Type B pancreatic cell (in vitro differentiated cells): ENCODE measurements around the gene CRTC1. TPM values are rescaled to one million over a fixed set of nuclear protein-coding genes. Genes with fewer than 3 reads are reported as not detected.

Source experiments
- DNase-seq: peaks from one replicate; pipeline ENCODE4 v3.0.0; 2021; ENCODE audit warnings: mixed read lengths; ENCODE audit not compliant: unreplicated experiment; ENCODE audit errors: extremely low spot score
- H3K27ac Mint-ChIP-seq: 2 replicates; pipeline ENCODE4 v1.8.0; 2021; ENCODE audit warnings: mild to moderate bottlenecking, mixed read lengths
- H3K27me3 Mint-ChIP-seq: 2 replicates; pipeline ENCODE4 v1.8.0; 2021; ENCODE audit warnings: mixed read lengths
- H3K36me3 Mint-ChIP-seq: 2 replicates; pipeline ENCODE4 v1.8.0; 2021; ENCODE audit warnings: mixed read lengths
- H3K4me1 Mint-ChIP-seq: one replicate; pipeline ENCODE4 v1.8.0; 2021; ENCODE audit warnings: mixed read lengths; ENCODE audit not compliant: unreplicated experiment
- H3K4me3 Mint-ChIP-seq: 2 replicates; pipeline ENCODE4 v1.8.0; 2021; ENCODE audit warnings: mild to moderate bottlenecking, mixed read lengths
- H3K9me3 Mint-ChIP-seq: 2 replicates; pipeline ENCODE4 v1.8.0; 2021; ENCODE audit warnings: mixed read lengths
- total RNA-seq: library from RNA; stranded (reverse); gene quantifications from 2 replicates; pipeline ENCODE4 v1.2.1, GENCODE V29; 2021; ENCODE audit warnings: low replicate concordance
- TF ChIP-seq, protein P1 (sequence below): fragments of 200-600 bp; sonication (generic); conservative IDR thresholded peaks from 2 replicates; pipeline ENCODE4 v1.5.0; 2021; ENCODE audit warnings: antibody characterized with exemption, mild to moderate bottlenecking

CRTC1 gene
- total RNA-seq, 1 donor from 2014 or later: 20.2 TPM

DNA sequence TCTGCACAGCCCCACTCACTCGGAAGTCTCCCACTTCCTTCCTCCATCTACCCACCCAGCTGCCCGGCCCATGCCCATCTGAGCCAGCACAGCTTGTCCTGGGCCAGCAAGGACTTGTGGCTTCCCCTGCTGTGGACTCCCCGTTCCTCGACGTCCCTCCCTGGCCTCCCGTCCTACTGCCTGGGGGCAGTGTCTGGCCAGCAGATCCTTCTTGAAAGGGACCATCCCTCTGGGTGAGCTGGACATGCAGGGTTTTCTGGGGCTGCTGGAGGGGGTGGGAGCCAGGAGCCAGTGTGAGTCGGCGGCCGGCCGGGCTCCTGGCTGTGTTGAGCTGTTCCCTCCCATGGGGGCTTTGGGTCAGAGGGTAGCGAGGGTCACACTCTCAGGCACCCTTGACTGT is 26.7 kb downstream of the CRTC1 start:
- Mint-ChIP-seq H3K27ac (no peak overlapping the region), H3K27me3 (no peaks in the 10 kb centered on the region), H3K36me3 (no peaks in the 10 kb centered on the region), H3K4me1 (peaks cover 5% of the 10 kb centered on the region), H3K9me3 (no peaks in the 10 kb centered on the region), H3K4me3 (no peak overlapping the region)
- TF ChIP-seq, protein P1, sequence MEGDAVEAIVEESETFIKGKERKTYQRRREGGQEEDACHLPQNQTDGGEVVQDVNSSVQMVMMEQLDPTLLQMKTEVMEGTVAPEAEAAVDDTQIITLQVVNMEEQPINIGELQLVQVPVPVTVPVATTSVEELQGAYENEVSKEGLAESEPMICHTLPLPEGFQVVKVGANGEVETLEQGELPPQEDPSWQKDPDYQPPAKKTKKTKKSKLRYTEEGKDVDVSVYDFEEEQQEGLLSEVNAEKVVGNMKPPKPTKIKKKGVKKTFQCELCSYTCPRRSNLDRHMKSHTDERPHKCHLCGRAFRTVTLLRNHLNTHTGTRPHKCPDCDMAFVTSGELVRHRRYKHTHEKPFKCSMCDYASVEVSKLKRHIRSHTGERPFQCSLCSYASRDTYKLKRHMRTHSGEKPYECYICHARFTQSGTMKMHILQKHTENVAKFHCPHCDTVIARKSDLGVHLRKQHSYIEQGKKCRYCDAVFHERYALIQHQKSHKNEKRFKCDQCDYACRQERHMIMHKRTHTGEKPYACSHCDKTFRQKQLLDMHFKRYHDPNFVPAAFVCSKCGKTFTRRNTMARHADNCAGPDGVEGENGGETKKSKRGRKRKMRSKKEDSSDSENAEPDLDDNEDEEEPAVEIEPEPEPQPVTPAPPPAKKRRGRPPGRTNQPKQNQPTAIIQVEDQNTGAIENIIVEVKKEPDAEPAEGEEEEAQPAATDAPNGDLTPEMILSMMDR: no peak
- DNase-seq: no peak

DNA sequence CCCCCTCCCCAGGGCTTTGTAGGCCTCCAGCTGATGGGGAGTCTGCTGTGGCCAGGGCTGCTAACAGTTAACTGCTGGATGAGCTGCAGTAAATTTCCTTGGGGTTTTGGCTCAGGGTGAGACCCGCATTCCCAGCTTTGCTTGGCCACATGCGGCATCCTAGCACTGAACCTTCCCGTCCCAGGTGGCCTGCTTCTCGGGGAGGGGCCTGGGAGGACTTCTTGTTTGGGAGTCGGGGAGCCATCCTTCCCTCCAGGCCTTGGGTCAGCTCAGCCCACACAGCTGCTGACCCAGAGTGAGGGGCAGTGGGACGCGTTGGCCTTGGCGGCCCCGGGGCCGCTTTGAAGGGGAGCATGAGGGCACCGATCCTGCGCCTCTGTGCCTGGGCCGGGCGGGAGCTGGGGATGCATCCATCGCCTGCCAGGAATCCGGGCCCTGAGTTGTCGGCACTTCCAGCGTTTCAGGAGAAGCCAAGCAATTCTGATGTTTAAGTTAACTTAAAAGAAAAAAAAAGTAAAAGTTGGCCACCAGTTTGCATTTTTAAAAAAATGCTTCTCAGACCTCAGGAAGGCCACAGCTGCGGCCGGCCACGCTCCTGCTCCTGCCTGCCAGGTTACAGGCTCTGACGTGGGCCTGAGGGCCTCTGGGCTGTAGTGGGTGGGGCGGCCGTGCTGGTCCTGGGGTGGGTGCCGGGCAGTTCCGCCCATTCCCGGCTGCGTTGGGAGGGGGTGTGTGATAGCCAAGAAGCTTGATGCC is 27.7 kb downstream of the CRTC1 start:
- no peaks in the 10 kb centered on the region for H3K9me3 Mint-ChIP-seq
- H3K4me3 Mint-ChIP-seq: no peak overlapping the region
- no peak overlapping the region for H3K27ac Mint-ChIP-seq
- no peaks in the 10 kb centered on the region for H3K27me3 Mint-ChIP-seq
- TF ChIP-seq, protein P1: no peak
- no peak for DNase-seq
- peaks cover 5% of the 10 kb centered on the region for H3K4me1 Mint-ChIP-seq
- H3K36me3 Mint-ChIP-seq: no peaks in the 10 kb centered on the region

DNA sequence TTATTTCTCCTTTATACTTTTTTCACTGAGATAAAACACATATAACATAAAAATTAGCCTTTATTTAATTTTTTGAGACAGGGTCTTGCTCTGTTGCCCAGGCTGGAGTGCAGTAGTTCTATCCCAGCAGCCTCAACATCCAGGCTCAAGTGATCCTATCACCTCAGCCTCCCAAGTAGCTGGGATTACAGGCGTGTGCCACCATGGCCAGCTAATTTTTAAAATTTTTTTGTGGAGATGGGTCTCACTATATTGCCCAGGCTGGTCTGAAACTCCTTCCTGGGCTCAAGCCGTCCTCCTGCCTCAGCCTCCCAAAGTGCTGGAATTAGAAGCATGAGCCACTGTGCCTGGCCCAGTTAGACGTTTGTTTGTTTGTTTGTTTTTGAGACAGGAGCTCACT is 28.4 kb downstream of the CRTC1 start:
- TF ChIP-seq, protein P1: no peak
- Mint-ChIP-seq H3K4me3 (no peak overlapping the region), H3K27me3 (no peaks in the 10 kb centered on the region), H3K27ac (no peak overlapping the region), H3K4me1 (peaks cover 10% of the 10 kb centered on the region), H3K9me3 (no peaks in the 10 kb centered on the region), H3K36me3 (no peaks in the 10 kb centered on the region)
- DNase-seq: no peak

DNA sequence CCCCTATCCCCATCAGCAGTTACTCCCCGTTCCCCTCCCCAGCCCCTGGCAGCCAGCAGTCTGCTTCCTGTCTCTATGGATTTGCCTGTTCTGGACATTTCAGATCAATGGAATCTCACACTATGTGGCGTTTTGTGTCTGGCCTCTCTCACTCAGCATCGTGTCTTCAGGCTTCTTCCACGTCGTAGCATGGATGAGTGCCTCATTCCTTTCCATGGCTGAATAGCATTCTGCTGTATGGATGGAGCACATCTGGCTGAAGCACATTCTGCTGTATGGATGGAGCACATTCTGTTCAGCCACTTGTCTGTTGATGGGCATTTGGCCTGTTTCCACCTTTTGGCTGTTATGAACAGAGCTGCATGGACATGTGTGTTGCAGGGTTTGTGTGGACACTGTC is 29.5 kb downstream of the CRTC1 start:
- DNase-seq: no peak
- Mint-ChIP-seq H3K4me1 (peaks cover 14% of the 10 kb centered on the region), H3K4me3 (no peak overlapping the region), H3K36me3 (no peaks in the 10 kb centered on the region), H3K27me3 (no peaks in the 10 kb centered on the region), H3K27ac (no peak overlapping the region), H3K9me3 (no peaks in the 10 kb centered on the region)
- TF ChIP-seq, protein P1: no peak

DNA sequence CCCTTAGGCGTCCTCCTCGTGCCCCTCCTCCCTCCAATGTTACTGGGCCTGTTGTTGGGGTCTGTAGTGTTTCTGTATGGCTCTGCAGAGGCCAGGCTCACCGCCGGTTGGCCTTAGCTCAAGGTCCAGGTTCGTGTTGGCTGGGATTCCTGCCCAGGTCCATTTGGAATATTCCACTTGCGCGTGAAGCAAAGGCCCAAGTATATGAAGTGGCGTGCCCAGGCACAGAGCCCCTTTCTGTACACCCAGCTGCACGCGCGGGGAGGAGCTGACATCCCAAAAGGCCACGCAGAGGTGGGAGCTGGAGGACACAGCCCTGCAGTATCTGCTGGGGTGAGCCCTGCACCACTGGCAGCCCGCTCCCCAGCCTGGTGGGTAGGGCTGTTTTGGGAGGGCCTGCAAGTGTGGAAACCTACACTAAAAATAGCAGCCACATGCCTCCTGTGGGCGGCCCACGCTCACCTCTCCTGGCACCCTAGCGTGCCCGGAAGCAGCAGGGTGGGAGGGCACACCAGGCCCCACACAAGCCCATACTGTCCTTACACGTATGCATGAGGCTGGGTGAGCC is 30.2 kb downstream of the CRTC1 start:
- TF ChIP-seq, protein P1: no peak
- Mint-ChIP-seq H3K4me1 (peaks cover 18% of the 10 kb centered on the region), H3K4me3 (no peak overlapping the region), H3K27me3 (no peaks in the 10 kb centered on the region), H3K9me3 (no peaks in the 10 kb centered on the region), H3K27ac (no peak overlapping the region), H3K36me3 (no peaks in the 10 kb centered on the region)
- DNase-seq: no peak
